Left renal pelvis (tissue), 4 donors: ENCODE results near the gene GAREM2. TPM values are rescaled to one million over a fixed set of nuclear protein-coding genes. Genes with fewer than 3 reads are reported as not detected.

Experiments used
- DNase-seq, 4 donors: peaks; one replicate each; pipeline ENCODE4 v3.0.0-alpha.2; 2013; ENCODE audit warnings: low read depth in 4 of 4, low spot score in 3 of 4
- polyA plus RNA-seq, 4 donors: library from polyadenylated mRNA; unstranded; fragments of 120-200 nt; gene quantifications; one replicate each; pipeline ENCODE4 v1.2.1, GENCODE V29; 2013; ENCODE audit not compliant: insufficient read length in 4 of 4

GAREM2 gene
- polyA plus RNA-seq, 4 donors = 6.0 to 8.7 (median 6.6) TPM

DNA sequence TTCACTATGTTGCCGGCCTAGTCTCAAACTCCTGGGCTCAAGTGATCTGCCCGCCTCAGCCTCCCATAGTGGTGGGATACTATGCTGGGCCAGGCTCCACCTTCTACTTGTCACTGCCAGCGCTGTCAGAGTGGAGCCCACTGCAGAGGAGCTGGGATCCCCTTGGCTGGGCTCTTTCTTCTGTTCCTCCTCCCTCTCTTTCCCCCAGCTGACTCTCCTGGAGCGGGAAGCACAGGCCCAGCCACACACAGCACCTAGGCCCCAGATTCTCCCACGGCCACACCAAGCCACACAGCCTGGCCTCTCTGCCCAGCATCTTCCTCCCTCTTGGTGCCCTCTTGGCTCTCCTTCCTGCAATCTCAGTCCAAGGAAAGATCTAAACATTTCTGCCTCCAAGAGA, 3.7 kb upstream of the GAREM2 start:
- DNase-seq = no peak

DNA sequence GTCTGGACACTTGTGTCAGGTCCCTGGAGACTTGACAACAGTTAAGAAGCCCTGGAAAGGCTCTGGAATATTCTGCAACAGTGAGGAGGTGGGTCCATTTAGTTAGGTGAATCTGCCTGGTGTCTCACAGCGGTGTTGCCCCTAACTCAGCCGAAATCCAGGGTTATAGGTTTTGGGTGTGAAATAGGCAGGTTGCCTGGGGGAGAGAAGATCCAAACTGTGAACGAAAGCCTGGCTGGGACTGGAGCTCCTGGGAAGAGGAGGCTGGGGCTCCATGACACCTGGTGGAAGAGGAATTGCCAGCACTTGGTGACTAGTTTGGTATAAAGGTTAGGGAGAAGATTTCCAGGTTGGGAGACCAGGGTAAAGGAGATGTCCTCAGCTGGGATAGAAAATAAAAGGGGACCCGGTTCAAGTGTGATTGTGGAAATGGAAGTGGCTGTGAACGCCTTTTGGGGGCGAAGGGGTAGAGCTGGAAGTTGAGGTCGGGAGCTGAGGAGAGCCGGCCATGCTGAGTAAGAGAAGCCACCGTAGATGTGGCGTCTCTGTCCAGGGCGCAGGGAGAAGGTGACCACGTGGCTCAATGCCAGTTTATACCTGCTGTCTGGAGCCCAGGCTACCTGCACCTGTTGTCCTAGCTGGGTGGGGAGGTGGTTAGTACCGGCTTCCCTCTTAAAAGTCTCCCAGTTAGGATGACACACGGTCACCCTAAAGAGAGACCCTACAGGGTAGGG, 3.0 kb upstream of the GAREM2 start:
- no peak for DNase-seq

DNA sequence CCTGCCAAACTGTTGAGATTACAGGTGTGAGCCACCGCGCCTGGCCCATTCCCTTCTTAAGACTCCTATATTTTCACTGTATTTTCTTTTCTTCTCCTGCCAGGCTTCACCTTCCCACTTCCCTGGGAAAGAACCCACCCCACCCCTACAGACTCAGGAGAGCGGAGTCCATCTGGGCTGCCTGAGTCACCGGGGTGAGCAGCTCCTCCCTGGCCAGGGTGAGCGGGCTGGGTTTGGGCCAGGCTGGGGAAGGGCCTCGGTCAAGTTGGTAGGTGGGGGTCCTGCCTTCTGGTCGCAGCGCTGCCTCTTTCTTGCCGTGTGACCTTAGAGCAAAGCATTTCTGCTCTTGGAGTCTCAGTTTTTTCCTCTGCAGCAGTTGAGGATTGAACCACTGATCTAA, 2.1 kb upstream of the GAREM2 start:
- DNase-seq = no peak

DNA sequence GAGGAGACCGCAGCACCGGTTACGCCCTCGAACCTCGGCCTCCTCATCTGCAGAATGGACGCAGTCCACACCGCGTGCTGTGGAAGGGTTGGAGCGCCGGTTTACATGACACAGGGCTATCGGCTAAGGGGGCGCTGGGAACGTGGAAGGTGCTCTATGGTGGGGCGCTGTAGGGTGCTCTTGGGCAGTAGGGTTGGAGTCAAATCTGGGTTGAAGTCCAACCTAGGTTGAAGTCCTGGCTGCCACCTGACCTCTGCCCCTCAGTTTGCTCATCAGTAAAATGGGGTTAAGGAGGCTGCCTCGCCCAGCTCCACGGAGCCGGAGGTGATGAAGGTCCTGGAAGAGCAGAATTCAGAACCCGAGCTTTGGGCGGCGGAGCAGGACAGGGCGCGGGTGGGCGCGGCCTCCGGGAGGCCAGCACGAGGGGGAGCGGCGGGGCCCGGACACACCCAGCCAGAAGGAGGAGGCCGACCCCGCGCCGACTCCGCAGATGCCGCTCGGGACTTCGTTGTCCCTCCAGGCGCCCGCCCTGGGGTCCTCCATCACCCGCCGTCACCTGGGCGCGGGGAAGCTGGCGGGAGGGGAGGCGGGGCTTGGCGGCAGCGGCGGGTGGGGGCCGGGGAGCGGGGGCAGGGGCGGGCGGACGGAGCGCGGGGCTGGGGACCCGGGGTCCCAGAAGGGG, 558 bp upstream of the GAREM2 start:
- no peak for DNase-seq

DNA sequence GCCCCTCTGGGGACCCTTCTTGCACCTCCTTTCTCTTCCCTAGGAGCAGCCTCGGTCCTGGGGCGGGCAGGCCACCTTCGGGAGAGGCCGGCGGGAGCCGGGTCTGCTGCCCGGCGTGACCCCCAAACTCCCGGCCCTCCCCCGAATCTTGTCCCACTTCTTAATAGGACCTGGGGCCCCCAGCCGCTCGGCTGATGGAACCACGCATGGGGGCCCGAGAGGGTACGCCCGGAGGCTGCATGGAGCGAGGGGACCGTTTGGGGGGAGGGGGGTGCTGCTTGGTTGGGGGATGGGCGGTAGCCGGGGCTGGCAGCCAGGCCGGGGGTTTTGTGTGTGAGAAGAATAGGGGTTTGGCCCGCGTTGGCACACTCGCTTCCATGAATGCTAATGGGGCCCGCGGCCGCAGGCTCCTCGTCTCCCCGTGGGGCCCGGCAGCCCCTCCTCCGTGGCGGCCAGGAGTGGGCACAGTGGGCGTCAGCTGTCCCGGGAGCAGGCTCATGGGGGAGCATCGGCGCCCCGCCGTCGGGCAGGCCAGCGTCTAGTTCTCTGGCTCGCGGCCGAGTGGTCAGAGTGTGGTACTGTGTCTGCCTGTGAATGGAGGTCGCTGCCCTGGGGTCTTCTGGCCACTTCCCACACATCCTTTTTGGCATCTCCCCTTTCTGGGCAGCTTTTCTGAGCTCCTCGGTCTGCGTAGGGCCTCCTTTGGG, 1.0 kb downstream of the GAREM2 start:
- DNase-seq = no peak

DNA sequence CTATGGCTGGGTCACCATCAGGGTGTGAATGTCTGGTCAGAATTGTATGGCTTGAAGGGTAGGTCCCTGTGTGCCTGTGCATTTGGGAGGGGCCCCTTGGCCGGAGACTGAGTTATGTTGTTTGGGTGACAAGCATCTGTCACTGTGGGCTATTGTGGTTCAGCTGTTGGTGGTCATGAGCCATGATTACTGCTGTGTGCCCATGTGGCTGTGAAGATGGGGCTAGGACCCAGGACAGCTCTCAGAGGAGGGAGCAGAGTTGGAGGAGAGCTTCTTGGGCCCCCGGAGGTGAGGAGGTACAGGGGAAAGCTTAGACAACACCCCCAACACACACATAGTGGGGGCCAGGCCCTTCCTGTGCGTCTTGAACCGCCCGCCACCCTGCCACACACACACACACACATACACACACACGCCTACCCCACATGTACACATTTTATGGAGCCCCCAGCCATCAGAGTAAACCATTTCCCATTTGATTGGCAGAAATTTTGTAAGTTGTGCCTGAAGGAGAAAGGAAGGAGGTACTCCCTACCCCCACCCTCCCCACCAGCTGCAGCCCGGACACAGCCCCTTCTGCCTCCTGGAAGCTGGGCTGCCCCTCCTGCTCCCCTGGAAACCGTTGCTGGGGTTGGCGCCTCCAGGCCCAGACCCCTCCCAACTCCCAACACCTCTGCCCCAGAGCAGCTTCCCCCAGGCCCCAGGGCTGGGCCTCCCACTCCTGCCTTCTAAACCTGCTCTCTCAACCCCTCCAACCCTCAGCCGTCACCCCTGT, 2.0 kb downstream of the GAREM2 start:
- no peak for DNase-seq

DNA sequence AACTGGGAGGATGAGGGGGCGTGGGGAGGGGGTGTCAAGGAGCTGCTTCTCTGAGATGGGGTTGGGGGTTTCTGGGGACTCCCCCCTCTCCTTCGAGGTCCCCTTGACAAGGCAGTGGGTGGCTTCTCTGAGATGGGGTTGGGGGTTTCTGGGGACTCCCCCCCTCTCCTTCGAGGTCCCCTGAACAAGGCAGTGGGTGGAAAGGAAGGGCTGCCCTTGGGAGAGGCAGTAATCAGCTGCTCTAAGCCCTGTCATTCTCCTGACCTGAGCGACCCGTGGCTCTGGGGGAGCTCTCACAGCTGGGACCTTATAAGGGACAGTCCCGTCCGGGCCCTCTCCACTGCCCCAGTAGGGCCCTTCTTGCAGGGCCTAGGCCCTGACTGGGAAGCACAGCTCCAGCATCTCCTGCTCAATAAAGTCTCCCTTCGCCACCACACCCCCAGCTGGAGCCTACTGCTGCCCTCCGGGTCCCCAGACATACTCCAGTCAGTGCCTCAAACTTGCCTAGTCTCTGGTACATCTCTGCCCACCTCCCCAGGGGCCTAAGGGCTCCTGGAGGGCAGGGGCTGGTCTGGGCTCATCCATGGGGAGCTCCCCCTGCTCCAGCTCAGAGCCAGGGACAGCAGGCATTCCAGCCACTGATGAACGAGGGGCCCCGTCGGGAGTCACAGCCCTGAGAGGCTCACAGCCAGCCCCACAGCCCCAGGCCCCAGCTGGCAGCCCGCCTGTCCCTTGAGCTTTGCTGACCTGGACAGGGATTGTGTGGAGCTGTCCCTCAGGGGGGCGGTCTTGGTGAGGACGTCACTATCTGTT, 2.8 kb downstream of the GAREM2 start:
- no peak for DNase-seq

DNA sequence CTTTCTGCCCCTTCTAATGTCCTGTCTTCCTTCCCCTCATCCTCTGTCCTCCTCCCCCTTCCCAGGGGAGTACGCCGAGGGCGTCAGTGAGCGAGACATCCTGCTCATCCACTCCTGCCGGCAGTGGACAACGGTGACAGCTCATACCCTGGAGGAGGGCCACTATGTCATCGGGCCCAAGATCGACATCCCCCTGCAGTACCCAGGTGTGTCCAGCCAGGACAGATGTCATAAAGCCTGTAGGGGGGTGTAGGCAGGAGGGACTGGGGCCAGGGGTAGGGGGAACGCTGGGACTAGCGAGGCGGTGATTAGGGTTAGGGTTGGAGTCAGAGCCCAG, 3.4 kb downstream of the GAREM2 start:
- DNase-seq = no peak

DNA sequence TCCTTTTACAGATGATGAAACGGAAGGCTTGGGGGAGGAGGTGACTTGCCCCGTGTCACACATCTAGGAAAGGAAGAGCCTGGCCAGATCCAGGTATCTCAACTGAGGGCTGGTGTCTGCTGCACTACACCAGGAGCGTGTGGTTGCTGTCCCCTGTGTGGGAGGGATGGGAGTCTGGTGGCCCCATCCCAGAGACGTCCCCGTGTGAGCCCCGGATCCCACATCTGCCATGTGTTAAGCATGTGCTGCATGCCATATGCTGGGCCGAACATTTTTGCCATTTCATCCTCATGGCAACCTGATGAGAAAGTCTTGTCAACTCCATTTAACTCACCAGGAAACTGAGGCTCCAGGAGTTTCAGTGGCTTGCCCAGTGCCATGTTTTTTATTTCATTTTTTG, 4.2 kb downstream of the GAREM2 start:
- no peak for DNase-seq

DNA sequence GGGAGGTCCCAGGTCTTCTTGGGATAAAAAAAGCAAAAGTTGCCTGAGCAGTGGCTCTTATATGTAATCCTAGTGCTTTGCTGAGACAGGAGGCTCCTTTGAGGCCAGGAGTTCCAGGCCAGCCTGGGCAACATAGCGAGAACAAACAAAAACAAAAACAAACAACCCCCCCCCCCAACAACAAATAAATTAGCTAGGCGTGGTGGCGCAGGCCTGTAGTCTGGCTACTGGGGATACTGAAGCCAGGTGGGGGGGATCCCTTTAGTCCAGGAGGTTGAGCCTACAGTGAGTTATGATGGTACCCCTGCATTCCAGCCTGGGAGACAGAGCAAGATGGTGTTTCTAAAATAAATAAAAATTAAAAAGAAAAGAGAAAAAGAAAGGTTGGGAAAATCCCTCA, 5.4 kb downstream of the GAREM2 start:
- no peak for DNase-seq

DNA sequence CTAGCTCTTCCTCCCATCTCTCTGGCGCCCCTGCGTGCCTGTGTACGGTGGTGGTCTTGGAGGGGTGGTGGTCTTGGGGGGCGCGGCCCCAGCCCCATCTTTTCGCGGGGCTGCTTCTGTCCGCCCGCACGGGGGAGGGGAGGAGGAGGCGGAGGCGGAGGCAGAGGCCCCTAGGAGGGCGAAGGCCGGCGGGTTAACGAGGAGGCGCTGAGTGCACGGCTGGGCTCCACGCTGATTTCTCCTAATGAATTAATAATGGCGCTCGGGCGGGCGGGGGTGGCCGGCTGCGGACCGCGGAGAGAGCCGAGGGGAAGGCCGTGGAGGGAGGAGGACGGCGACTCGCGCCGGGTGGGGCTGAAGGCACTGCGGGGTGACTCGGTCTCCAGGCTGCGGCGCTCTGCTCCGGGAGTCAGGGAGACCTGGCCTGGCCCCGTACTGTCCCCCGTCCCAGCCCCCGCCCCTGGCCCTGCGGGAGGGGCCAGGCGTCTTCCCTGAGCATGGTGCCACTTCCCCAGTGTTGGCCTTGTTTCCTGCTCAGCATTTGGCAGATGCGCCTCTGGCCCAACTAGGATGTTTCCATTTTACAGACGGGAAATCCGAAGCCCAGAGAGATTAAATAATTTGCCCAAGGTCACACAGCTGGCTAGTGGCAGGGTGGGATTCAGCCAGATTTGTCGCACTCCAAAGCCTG, 6.0 kb downstream of the GAREM2 start:
- DNase-seq = no peak

DNA sequence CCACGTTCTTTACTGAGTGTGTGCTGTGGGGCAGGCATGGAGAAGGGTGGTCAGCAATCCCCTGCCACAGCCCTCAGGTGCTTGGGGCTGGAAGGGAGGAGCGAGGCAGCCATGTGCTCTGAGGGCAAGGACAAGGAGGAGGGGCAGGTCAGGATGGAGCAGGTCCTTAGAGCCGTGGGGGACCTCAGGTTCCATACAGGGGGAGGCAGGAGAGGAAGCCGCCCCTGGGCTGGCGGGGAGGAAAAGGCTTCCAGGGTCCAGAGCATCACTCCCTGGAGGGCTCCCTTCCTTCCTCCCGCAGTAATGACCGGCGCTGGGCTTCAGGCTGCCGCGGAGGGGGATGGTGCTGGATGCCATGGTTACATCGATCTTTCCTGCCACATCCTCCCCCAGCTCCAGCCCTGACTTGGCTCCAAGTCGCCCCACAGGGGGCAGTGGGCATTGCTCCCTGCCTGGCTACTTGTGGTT, 6.6 kb downstream of the GAREM2 start:
- no peak for DNase-seq

DNA sequence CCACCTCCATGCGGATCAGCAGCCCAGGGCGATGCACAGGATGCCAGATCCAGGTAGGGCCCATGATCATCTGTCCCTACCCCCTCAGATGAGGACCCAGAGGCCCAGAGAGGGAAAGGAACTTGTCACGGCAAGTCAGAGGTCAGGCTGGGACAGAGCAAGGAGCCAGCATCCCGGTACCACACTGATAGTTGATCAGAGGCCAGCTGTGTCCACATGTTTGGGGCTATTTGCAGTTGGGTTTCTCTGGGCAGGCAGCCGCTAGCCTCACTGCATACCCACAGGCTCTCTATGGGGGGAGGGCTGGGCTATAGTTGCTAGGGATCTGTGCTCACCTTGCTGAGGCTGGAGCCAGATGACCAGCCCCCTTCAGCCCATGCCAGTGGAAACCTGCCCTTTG, 9.6 kb downstream of the GAREM2 start:
- no peak for DNase-seq

DNA sequence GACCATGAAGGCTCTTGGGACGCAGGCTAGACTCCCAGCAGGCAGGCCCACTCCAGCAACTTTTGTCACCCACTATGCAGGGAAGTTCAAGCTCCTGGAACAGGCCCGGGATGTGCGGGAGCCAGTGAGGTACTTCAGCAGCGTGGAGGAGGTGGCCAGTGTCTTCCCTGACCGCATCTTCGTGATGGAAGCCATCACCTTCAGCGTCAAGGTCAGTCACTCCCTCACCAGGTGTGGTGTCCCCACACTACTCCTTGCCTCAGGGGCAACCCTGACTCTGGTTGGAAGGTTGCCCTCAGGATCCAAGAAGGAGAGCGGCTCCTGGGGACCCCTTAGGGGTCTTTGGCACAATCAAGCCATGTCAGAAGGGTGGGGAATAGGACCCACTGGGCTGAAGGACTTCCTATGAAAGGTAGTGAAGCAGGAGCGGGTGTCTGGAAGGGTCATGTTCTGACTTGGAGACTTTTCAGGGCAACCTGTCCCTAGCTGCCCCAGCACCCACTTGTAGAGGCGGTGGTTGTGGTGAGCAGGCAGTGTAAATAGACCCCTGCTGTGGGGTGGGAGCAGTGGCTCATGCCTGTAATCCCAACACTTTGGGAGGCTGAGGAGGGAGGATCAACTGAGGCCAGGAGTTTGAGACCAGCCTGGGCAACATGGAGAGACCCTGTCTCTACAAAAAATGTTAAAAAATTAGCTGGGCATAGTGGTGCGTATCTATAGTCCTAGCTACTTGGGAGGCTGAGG, 10.2 kb downstream of the GAREM2 start:
- no peak for DNase-seq

DNA sequence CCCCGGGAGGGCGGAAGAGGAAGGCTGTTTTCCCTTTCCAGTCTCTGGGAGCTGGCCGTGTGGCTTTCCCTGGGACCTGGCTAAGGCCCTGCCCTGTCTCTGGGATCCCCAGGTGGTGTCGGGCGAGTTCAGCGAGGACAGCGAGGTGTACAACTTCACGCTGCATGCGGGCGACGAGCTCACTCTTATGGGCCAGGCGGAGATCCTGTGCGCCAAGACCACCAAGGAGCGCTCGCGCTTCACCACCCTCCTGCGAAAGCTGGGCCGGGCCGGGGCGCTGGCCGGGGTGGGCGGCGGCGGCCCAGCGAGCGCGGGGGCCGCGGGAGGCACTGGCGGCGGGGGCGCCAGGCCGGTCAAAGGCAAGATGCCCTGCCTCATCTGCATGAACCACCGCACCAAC, 11.2 kb downstream of the GAREM2 start:
- no peak for DNase-seq

DNA sequence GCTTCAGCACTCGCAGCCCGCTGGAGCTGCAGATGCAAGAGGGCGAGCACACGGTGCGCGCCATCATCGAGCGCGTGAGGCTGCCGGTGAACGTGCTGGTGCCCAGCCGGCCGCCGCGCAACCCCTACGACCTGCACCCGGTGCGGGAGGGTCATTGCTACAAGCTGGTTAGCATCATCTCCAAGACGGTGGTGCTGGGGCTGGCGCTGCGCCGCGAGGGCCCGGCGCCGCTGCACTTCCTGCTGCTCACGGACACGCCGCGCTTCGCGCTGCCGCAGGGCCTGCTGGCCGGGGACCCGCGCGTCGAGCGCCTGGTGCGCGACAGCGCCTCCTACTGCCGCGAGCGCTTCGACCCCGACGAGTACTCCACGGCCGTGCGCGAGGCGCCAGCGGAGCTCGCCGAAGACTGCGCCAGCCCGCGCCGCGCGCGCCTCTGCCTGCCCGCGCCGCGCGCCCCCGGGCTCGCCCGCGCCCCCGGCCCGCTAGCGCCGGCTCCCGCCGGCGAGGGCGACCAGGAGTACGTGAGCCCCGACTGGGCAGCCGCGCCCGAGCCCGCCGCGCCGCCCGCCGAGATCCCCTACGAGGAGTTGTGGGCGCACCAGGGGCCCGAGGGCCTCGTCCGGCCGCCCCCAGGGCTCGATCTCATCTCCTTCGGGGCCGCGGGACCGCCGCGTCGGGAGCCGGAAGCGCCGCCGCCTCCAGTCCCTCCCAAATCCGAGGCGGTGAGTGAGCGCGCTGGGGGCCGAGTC, 11.8 kb downstream of the GAREM2 start:
- DNase-seq = peak; percentile 74 to 78 (median 76)

DNA sequence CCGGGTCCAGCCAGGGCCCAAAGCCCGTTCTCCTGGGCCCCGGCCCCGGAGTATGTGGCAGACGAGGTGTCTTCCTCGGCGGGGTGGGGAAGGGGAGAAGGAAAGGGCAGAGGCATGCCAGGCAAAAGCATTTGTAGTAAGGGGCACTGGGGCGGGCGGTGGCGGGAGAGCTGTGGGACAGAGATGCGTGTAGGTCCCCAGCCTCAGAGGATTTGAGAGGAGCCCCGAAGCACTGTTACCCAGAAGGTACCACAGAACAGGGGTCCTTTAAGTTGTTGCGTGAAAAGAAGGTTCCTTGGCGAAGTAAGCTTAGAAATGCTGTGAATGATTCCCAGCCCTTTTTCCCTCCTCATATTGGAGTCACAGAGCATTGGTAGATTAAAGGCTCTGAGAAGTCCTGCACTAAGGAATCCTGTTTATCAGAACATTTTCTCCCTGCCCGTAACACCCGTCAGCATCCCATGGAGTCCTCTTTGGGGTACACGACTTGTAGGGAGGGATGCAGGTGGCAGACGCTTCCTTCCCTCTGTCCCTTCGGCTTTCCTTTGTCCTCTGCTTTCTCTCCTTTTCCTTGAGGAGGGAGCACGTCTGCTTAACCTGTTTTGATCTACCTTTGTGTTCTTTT, 12.5 kb downstream of the GAREM2 start:
- DNase-seq = no peak
